MM.1S (cell line): ENCODE measurements around the gene CDC42BPA.

Experiments used
- DNase-seq: peaks from one replicate; pipeline ENCODE4 v3.0.0-alpha.2; 2015
- H2AFZ ChIP-seq: fragments of 300-600 bp; sonication (generic); 2 replicates; pipeline ENCODE4 v1.6.0; 2016; ENCODE audit warnings: antibody characterized with exemption, low read length
- H3F3A ChIP-seq: fragments of 300-600 bp; sonication (generic); 2 replicates; pipeline ENCODE4 v1.6.1; 2016; ENCODE audit warnings: mild to moderate bottlenecking, antibody characterized with exemption, low read length, moderate library complexity, mixed read lengths; ENCODE audit not compliant: insufficient read depth
- H3K27ac ChIP-seq: fragments of 300-600 bp; sonication (generic); 2 replicates; pipeline ENCODE4 v1.5.1; 2016; ENCODE audit warnings: mild to moderate bottlenecking, low read length
- H3K27me3 ChIP-seq: fragments of 300-600 bp; sonication (generic); replicated peaks from 2 replicates; pipeline ENCODE4 v1.6.0; 2016; ENCODE audit warnings: low read length; ENCODE audit not compliant: insufficient read depth
- H3K36me3 ChIP-seq: fragments of 300-600 bp; sonication (generic); replicated peaks from 2 replicates; pipeline ENCODE4 v1.6.1; 2016; ENCODE audit warnings: mild to moderate bottlenecking, low read length, mixed read lengths; ENCODE audit not compliant: insufficient read depth
- H3K4me1 ChIP-seq: fragments of 300-600 bp; sonication (generic); 2 replicates; pipeline ENCODE4 v1.6.1; 2016; ENCODE audit warnings: low read length, mixed read lengths
- H3K4me2 ChIP-seq: fragments of 300-600 bp; sonication (generic); 2 replicates; pipeline ENCODE4 v1.6.0; 2016; ENCODE audit warnings: low read depth, low read length
- H3K4me3 ChIP-seq: fragments of 300-600 bp; sonication (generic); 2 replicates; pipeline ENCODE4 v1.5.1; 2016; ENCODE audit warnings: low read length, mixed read lengths
- H3K79me2 ChIP-seq: fragments of 300-600 bp; sonication (generic); 2 replicates; pipeline ENCODE4 v1.6.1; 2016; ENCODE audit warnings: mixed run types, low read length, mixed read lengths
- H3K9ac ChIP-seq: fragments of 300-600 bp; sonication (generic); 2 replicates; pipeline ENCODE4 v1.6.1; 2016; ENCODE audit warnings: low read length, mixed read lengths
- H3K9me2 ChIP-seq: fragments of 300-600 bp; sonication (generic); replicated peaks from 2 replicates; pipeline ENCODE4 v1.6.1; 2016; ENCODE audit warnings: mild to moderate bottlenecking, low read length, mixed read lengths; ENCODE audit not compliant: insufficient read depth
- H3K9me3 ChIP-seq: fragments of 300-600 bp; sonication (generic); replicated peaks from 2 replicates; pipeline ENCODE4 v1.6.1; 2016; ENCODE audit warnings: mild to moderate bottlenecking, low read length, mixed read lengths; ENCODE audit not compliant: insufficient read depth
- H4K20me1 ChIP-seq: fragments of 300-600 bp; sonication (generic); 2 replicates; pipeline ENCODE4 v1.6.1; 2016; ENCODE audit warnings: mild to moderate bottlenecking, low read length, moderate library complexity, mixed read lengths; ENCODE audit not compliant: insufficient read depth
- CTCF ChIP-seq: fragments of 300-600 bp; sonication (generic); IDR thresholded peaks from 2 replicates; pipeline ENCODE4 v1.5.1; 2016; ENCODE audit warnings: antibody characterized with exemption, low read length, mixed read lengths
- EZH2 ChIP-seq: fragments of 300-600 bp; sonication (generic); optimal IDR thresholded peaks from 2 replicates; pipeline ENCODE3; 2017; ENCODE audit warnings: low read depth, mild to moderate bottlenecking, antibody characterized with exemption, low read length, mixed read lengths
- EZH2phosphoT487 ChIP-seq: fragments of 300-600 bp; sonication (generic); IDR thresholded peaks from 2 replicates; pipeline ENCODE4 v1.6.1; 2018; ENCODE audit warnings: antibody characterized with exemption, low read length

The CDC42BPA gene

GRCh38 chr1:227185291-227185690 lies 133.0 kb downstream of the CDC42BPA start:
- Histone ChIP-seq H3F3A (no peaks in the 10 kb centered on the region), H3K9me3 (no peaks in the 10 kb centered on the region), H3K4me3 (no peak overlapping the region), H3K9me2 (no peaks in the 10 kb centered on the region), H3K27me3 (peaks cover 23% of the 10 kb centered on the region), H2AFZ (no peak overlapping the region), H3K9ac (no peak overlapping the region), H4K20me1 (no peaks in the 10 kb centered on the region), H3K36me3 (no peaks in the 10 kb centered on the region), H3K4me2 (no peak overlapping the region), H3K79me2 (no peaks in the 10 kb centered on the region), H3K27ac (no peak overlapping the region), H3K4me1 (peaks cover 4% of the 10 kb centered on the region)
- DNase-seq = no peak
- TF ChIP-seq EZH2 (no peak), EZH2phosphoT487 (no peak), CTCF (no peak)

GRCh38 chr1:227182012-227182411 lies 136.3 kb downstream of the CDC42BPA start:
- Histone ChIP-seq H3K4me3 (no peak overlapping the region), H3K36me3 (no peaks in the 10 kb centered on the region)

GRCh38 chr1:227175611-227176010 lies 142.7 kb downstream of the CDC42BPA start:
- H3F3A ChIP-seq = no peaks in the 10 kb centered on the region
- H3K4me1 ChIP-seq = no peaks in the 10 kb centered on the region
- H3K79me2 ChIP-seq = no peaks in the 10 kb centered on the region
- no peak overlapping the region for H3K9ac ChIP-seq
- no peaks in the 10 kb centered on the region for H4K20me1 ChIP-seq
- H3K27me3 ChIP-seq = no peaks in the 10 kb centered on the region
- no peak overlapping the region for H2AFZ ChIP-seq
- H3K9me2 ChIP-seq = no peaks in the 10 kb centered on the region
- no peak overlapping the region for H3K4me3 ChIP-seq
- no peaks in the 10 kb centered on the region for H3K9me3 ChIP-seq
- H3K27ac ChIP-seq = no peak overlapping the region
- no peaks in the 10 kb centered on the region for H3K36me3 ChIP-seq
- DNase-seq = no peak
- H3K4me2 ChIP-seq = no peak overlapping the region
- TF ChIP-seq EZH2phosphoT487 (no peak), EZH2 (no peak), CTCF (no peak)

More at GRCh38 chr1:227182012-227182411, 136.3 kb downstream of the CDC42BPA start:
- Histone ChIP-seq H3K27me3 (no peaks in the 10 kb centered on the region), H2AFZ (no peak overlapping the region), H3K9me3 (no peaks in the 10 kb centered on the region), H3K4me2 (no peak overlapping the region), H4K20me1 (no peaks in the 10 kb centered on the region), H3K9ac (no peak overlapping the region), H3K79me2 (no peaks in the 10 kb centered on the region), H3K4me1 (no peaks in the 10 kb centered on the region), H3F3A (no peaks in the 10 kb centered on the region), H3K27ac (no peak overlapping the region), H3K9me2 (no peaks in the 10 kb centered on the region)
- no peak for DNase-seq
- TF ChIP-seq CTCF (no peak), EZH2phosphoT487 (no peak), EZH2 (no peak)
